Sigmoid colon (tissue), 7 donors: ENCODE data around the gene FAM163B. TPM values are rescaled to one million over a fixed set of nuclear protein-coding genes. Genes with fewer than 3 reads are reported as not detected.

ENCODE experiments used
- DNase-seq: peaks from one replicate; pipeline ENCODE4 v3.0.0-alpha.2; 2019
- H3K27ac ChIP-seq, 4 donors: fragments of 200-600 bp; sonication (generic); one replicate each; pipeline ENCODE4 v1.5.1; 2016 to 2019; ENCODE audit warnings: mild to moderate bottlenecking in 1 of 4
- H3K27me3 ChIP-seq, 3 donors: fragments of 200-600 bp; sonication (generic); one replicate each; pipeline ENCODE4 v1.5.1; 2019; ENCODE audit warnings: mild to moderate bottlenecking in 1 of 3
- H3K36me3 ChIP-seq, 4 donors: fragments of 200-600 bp; sonication (generic); one replicate each; pipeline ENCODE4 v1.5.1; 2016 to 2019
- H3K4me1 ChIP-seq, 4 donors: fragments of 200-600 bp; sonication (generic); one replicate each; pipeline ENCODE4 v1.5.1; 2017 to 2019
- H3K4me3 ChIP-seq, 4 donors: fragments of 200-600 bp; sonication (generic); one replicate each; pipeline ENCODE4 v1.5.1; 2017 to 2019; ENCODE audit warnings: mild to moderate bottlenecking in 2 of 4, moderate library complexity in 1 of 4
- H3K9me3 ChIP-seq, 4 donors: fragments of 200-600 bp in 3 of 4; sonication (generic) in 3 of 4; one replicate each; pipeline versions ENCODE4 v1.5.1 to v1.6.1; 2013 to 2019
- EP300 ChIP-seq, 4 donors: sonication (generic); formaldehyde crosslinking; IDR thresholded peaks; one replicate each; pipeline ENCODE4 v1.6.1; 2017; ENCODE audit warnings: antibody characterized with exemption in 4 of 4
- POLR2A ChIP-seq, 2 donors: fragments of 450-650 bp; IDR thresholded peaks; one replicate each; pipeline ENCODE4 v1.6.1; 2016; ENCODE audit warnings: antibody characterized with exemption in 2 of 2, mild to moderate bottlenecking in 2 of 2, moderate library complexity in 2 of 2
- POLR2AphosphoS5 ChIP-seq, 4 donors: sonication (generic); formaldehyde crosslinking; IDR thresholded peaks; one replicate each; pipeline ENCODE4 v1.6.1; 2017; ENCODE audit warnings: antibody characterized with exemption in 4 of 4
- WGBS, 2 donors: extraction: QIAGEN DNeasy Blood & Tissue Kit; methylation state at CpG; one replicate each; pipeline ENCODE4 v1.1.7; 2013; 5-methylcytosine and 5-hydroxymethylcytosine counted together
- intact Hi-C: fragments of 100-400 bp; cut with DNase I; formaldehyde crosslinking; loops from one replicate; pipeline ENCODE4 v1.15.1; 2023
- polyA plus RNA-seq, 3 donors: library from polyadenylated mRNA; stranded (reverse); fragments of 200-250 nt; gene quantifications; one replicate each; pipeline ENCODE4 v1.2.3, GENCODE V29; 2013
- total RNA-seq, 4 donors: library from RNA; depleted of rRNA; stranded (reverse); fragments of >200 nt; gene quantifications; one replicate each; pipeline ENCODE4 v1.1.0, GENCODE V29; 2016
- TF ChIP-seq, protein P1 (sequence below), 4 experiments: fragments of 450-650 bp in 3 of 4; fragments of 200-600 bp in 1 of 4; IDR thresholded peaks; one replicate each; pipeline ENCODE4 v1.5.1; 2016 to 2019; ENCODE audit warnings: antibody characterized with exemption in 4 of 4, mild to moderate bottlenecking in 3 of 4, moderate library complexity in 2 of 4
- donor health status: healthy with polysubstance abuse.
- donor health status: Bipolar disorder and iron deficiency.
- donor health status: healthy.

Gene FAM163B
- total and polyA plus RNA-seq, 7 donors, result 0.29 to 2.4 (median 1.2) TPM; not detected in 1

DNA sequence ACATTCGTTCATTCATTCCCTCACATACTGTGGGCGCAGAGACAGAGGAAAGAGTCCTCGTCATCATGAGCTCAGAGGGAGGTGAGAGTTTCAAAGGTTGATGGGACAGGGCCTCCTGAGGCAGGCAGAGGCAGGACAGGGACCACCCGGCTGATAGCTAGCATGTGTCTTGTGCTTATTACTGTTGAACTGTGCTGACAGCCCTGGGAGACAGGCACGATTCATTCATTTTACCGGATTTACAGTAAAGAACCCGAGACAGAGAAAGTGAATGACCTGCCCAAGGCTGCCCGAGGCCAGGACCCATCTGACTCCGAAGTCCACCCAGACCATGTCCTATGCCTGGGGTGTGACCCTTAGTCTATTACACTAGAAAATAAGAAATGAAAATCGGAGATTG is 4.9 kb upstream of the FAM163B start:
- DNase-seq, result no peak
- H3K27ac ChIP-seq, result no peak overlapping the region
- H3K27me3 ChIP-seq, result peaks cover 5 to 95% (median 63%) of the 10 kb centered on the region in 3 donors
- intact Hi-C loops, result no loop called here
- no peaks in the 10 kb centered on the region for H3K9me3 ChIP-seq
- TF ChIP-seq, protein P1, sequence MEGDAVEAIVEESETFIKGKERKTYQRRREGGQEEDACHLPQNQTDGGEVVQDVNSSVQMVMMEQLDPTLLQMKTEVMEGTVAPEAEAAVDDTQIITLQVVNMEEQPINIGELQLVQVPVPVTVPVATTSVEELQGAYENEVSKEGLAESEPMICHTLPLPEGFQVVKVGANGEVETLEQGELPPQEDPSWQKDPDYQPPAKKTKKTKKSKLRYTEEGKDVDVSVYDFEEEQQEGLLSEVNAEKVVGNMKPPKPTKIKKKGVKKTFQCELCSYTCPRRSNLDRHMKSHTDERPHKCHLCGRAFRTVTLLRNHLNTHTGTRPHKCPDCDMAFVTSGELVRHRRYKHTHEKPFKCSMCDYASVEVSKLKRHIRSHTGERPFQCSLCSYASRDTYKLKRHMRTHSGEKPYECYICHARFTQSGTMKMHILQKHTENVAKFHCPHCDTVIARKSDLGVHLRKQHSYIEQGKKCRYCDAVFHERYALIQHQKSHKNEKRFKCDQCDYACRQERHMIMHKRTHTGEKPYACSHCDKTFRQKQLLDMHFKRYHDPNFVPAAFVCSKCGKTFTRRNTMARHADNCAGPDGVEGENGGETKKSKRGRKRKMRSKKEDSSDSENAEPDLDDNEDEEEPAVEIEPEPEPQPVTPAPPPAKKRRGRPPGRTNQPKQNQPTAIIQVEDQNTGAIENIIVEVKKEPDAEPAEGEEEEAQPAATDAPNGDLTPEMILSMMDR (IDR thresholded peaks at IDR 0.05), result no peak
- TF ChIP-seq POLR2A (IDR thresholded peaks at IDR 0.05), result no peak
- TF ChIP-seq EP300 (IDR thresholded peaks at IDR 0.05), result no peak
- TF ChIP-seq POLR2AphosphoS5 (IDR thresholded peaks at IDR 0.05), result no peak
- peaks cover 0 to 1% (median under 1%) of the 10 kb centered on the region in 4 donors for H3K4me1 ChIP-seq
- no peaks in the 10 kb centered on the region for H3K36me3 ChIP-seq
- 67 to 77% methylated on average over 10 of the region's 10 CpGs for WGBS, 2 donors
- H3K4me3 ChIP-seq, result no peak overlapping the region

DNA sequence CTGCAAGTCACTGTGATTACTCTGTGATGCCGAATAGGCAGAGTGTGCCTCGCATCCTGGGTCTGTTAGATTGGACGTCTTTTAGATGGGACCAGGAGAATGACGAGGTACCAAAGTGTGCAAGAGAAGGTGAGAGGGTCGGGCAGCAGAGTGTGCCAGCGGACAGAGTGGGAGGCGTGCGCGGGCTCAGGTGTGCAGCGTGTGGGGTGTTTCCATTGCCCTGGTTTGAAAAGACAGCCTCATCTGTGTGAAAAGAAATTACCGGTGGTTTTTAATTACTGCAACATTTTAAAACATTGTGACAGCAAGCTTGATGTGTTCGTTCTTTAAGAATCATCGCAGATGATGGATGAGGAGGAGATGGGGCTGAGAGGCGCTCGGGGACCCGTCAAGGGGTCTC is 4.2 kb upstream of the FAM163B start:
- Histone ChIP-seq H3K27me3 (peaks cover 12 to 95% (median 69%) of the 10 kb centered on the region in 3 donors), H3K4me1 (peaks cover 0 to 4% (median 2%) of the 10 kb centered on the region in 4 donors), H3K27ac (no peak overlapping the region), H3K4me3 (no peak overlapping the region), H3K36me3 (no peaks in the 10 kb centered on the region), H3K9me3 (no peaks in the 10 kb centered on the region)
- TF ChIP-seq EP300 (IDR thresholded peaks at IDR 0.05), result no peak
- TF ChIP-seq POLR2AphosphoS5 (IDR thresholded peaks at IDR 0.05), result no peak
- no peak for TF ChIP-seq POLR2A (IDR thresholded peaks at IDR 0.05)
- TF ChIP-seq, protein P1 (IDR thresholded peaks at IDR 0.05), result no peak
- intact Hi-C loops, result no loop called here
- WGBS, 2 donors, result 84 to 85% methylated on average over 16 of the region's 16 CpGs
- no peak for DNase-seq

DNA sequence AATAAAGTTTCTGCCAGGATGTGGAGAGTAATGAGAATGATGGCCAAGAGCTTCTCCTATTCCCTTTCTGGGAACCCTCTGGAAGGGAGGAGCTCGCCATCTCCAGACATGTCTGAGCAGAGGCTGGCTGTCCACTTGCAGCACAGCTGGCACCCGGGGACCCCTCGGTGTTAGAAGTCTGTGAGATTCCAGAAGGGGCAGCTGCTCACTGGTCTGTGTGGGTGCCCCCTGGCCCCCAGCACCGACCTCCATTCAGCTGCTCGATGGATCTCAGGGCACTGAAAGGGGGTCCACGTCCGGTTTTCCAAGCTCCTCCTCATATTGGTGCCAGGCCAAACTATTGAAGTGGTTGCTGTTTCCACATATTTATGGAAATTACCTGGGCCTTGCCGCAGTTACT is 3.6 kb upstream of the FAM163B start:
- WGBS, 2 donors, result 77 to 88% methylated on average over 8 of the region's 8 CpGs
- Histone ChIP-seq H3K27me3 (peaks cover 13 to 95% (median 75%) of the 10 kb centered on the region in 3 donors), H3K36me3 (no peaks in the 10 kb centered on the region), H3K9me3 (no peaks in the 10 kb centered on the region), H3K4me3 (no peak overlapping the region), H3K27ac (no peak overlapping the region), H3K4me1 (peaks cover 0 to 4% (median 2%) of the 10 kb centered on the region in 4 donors)
- TF ChIP-seq EP300 (IDR thresholded peaks at IDR 0.05) (no peak), POLR2AphosphoS5 (IDR thresholded peaks at IDR 0.05) (no peak), POLR2A (IDR thresholded peaks at IDR 0.05) (no peak)
- TF ChIP-seq, protein P1 (IDR thresholded peaks at IDR 0.05), result no peak
- DNase-seq, result no peak
- intact Hi-C loops, result no loop called here

DNA sequence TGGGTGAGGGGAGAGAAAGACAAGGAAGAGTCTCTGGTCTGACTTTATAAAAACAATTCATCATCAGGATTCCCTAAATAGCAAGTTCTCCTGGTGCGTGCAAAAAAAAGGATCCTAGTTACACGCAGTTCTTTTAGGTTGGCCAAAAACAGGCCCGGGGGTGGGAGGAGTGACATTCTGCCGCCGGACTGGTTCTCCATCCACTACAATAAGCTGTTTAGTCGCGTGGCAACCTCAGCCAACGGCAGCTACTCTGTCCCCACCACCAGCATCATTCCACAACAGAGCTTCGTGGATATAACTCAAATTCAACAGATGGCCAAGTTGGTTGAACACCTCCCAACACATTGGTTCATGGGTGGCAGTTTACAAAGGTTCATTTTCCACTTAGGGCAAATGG is 2.9 kb upstream of the FAM163B start:
- no peaks in the 10 kb centered on the region for H3K36me3 ChIP-seq
- H3K4me1 ChIP-seq, result peaks cover 0 to 4% (median 2%) of the 10 kb centered on the region in 4 donors
- TF ChIP-seq POLR2AphosphoS5 (IDR thresholded peaks at IDR 0.05), result no peak
- TF ChIP-seq EP300 (IDR thresholded peaks at IDR 0.05), result no peak
- TF ChIP-seq, protein P1 (IDR thresholded peaks at IDR 0.05), result no peak
- TF ChIP-seq POLR2A (IDR thresholded peaks at IDR 0.05), result no peak
- no peak for DNase-seq
- WGBS, 2 donors, result 76 to 86% methylated on average over 9 of the region's 9 CpGs
- peaks cover 13 to 95% (median 76%) of the 10 kb centered on the region in 3 donors for H3K27me3 ChIP-seq
- H3K9me3 ChIP-seq, result no peaks in the 10 kb centered on the region
- no peak overlapping the region for H3K4me3 ChIP-seq
- H3K27ac ChIP-seq, result no peak overlapping the region
- intact Hi-C loops, result no loop called here

DNA sequence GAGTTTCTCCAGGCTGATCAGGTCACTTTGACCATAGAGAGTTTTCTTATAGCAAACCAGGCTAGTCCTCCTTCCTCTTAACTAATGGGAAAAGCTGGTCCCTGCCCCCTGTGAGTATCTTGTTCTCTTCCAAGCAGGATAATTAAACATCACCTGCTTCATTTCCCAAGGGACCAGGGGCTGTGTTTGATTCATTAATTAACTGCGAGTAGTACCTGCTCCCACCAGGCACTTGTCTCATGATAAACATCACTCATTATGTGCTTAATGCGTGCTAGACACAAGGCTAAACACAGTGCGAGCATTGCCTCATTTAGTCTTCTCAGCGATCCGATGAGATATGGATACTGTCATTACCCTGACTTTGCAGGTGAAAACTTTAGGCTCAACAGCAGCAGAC is 1.7 kb upstream of the FAM163B start:
- no peak for DNase-seq
- intact Hi-C loops, result no loop called here
- WGBS, 2 donors, result 87 to 92% methylated on average over 5 of the region's 5 CpGs
- peaks cover 13 to 95% (median 78%) of the 10 kb centered on the region in 3 donors for H3K27me3 ChIP-seq
- no peaks in the 10 kb centered on the region for H3K36me3 ChIP-seq
- H3K27ac ChIP-seq, result no peak overlapping the region
- peaks cover 0 to 4% (median 2%) of the 10 kb centered on the region in 4 donors for H3K4me1 ChIP-seq
- H3K4me3 ChIP-seq, result no peak overlapping the region
- no peaks in the 10 kb centered on the region for H3K9me3 ChIP-seq
- no peak for TF ChIP-seq POLR2A (IDR thresholded peaks at IDR 0.05)
- no peak for TF ChIP-seq EP300 (IDR thresholded peaks at IDR 0.05)
- no peak for TF ChIP-seq POLR2AphosphoS5 (IDR thresholded peaks at IDR 0.05)
- TF ChIP-seq, protein P1 (IDR thresholded peaks at IDR 0.05), result no peak
